Activated T-helper 2 cell treated with anti-CD3 and anti-CD28 coated beads, Interferon-gamma antibody, Interleukin-2, Interleukin-4, amounts not matched to agents 10 μg/mL and 5 μg/mL and 100 μg/mL, durations not matched to agents 14 hours and 24 hours and 36 hours (primary cell): ENCODE data around the gene MANF. TPM values are rescaled to one million over a fixed set of nuclear protein-coding genes. Genes with fewer than 3 reads are reported as not detected.
A peak's percentile ranks its signal among the peaks of the same experiment; 100 is the strongest.

Experiments
- DNase-seq: peaks from one replicate; pipeline ENCODE4 v3.0.0; 2021; ENCODE audit warnings: low spot score
- H3K27ac Mint-ChIP-seq: one replicate; pipeline ENCODE4 v1.8.0; 2021; ENCODE audit warnings: mixed read lengths
- H3K27me3 Mint-ChIP-seq: one replicate; pipeline ENCODE4 v1.8.0; 2021; ENCODE audit warnings: low read depth, mixed read lengths
- H3K36me3 Mint-ChIP-seq: one replicate; pipeline ENCODE4 v1.8.0; 2021; ENCODE audit warnings: low read depth, mixed read lengths
- H3K4me1 Mint-ChIP-seq: one replicate; pipeline ENCODE4 v1.8.0; 2021; ENCODE audit warnings: low read depth, mixed read lengths
- H3K4me3 Mint-ChIP-seq: one replicate; pipeline ENCODE4 v1.8.0; 2021; ENCODE audit warnings: low read depth, mild to moderate bottlenecking, moderate library complexity, mixed read lengths
- H3K9me3 Mint-ChIP-seq: one replicate; pipeline ENCODE4 v1.8.0; 2021; ENCODE audit warnings: mixed read lengths
- intact Hi-C: fragments of 100-400 bp; cut with micrococcal nuclease; formaldehyde crosslinking; loops from one replicate; pipeline ENCODE4 v1.15.1; 2023
- total RNA-seq: library from RNA; stranded (reverse); gene quantifications from 2 replicates; pipeline ENCODE4 v1.2.3, GENCODE V29; 2022

Gene MANF
- total RNA-seq, 1 donor from 2014 or later, result 235 TPM

DNA sequence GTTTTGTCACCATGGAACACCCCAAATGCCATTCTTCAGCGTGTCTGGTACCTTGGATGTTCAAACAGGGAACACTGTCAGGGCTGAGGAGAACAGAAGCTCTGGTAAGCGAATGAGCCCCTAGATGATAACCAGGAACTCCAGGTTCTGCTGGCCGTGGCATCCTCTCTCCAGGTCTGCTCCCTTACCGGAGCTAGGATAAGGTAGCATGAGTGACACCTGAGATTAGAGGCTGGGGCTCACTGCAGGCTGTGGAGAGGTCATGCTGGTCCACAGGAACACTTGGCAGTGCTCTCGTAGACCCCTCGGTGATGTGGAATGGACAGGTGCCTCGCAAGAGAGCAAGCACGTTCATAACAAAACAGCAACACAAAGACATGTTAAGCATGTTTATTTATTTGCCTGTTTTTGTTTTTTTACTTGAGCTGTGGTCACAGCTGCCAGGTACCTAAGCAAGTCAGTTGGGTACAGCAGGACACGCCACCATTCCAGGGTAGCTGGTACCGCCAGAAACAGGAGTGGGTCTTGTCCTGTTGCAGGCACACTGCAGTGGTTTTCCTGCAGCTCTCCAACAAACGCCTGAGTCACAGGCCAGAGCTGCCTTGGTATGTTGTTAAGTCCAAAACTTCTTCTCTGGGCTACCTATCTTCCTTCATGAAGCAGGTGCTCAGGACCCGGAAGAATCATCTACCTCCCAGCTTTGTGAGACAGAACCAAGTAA, 10.6 kb downstream of the MANF start:
- Mint-ChIP-seq H3K4me3 (no peak overlapping the region), H3K9me3 (no peaks in the 10 kb centered on the region), H3K27ac (no peak overlapping the region), H3K27me3 (no peaks in the 10 kb centered on the region), H3K4me1 (peaks cover 28% of the 10 kb centered on the region), H3K36me3 (peaks cover 58% of the 10 kb centered on the region)
- intact Hi-C loops, result no loop called here
- DNase-seq, result no peak

DNA sequence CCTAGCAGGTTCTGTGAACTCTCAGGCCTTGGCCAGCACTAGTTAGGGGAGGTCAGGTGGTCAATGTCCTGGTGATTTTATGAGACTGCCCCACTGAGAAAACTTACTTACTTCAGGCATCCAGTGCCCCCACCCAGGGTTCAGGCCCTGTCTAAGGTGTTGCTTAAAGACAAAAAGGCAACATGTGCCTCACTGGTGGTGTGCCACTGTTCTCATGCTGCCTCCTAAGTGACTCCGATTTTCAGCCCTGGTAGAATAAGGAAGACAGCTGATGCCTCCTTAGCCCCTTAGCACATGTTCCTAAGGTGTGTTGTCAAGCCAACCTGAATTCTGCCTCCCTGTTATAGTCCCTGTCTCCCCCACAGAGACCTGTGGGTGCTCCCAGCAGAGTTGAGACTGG, 11.3 kb downstream of the MANF start:
- H3K27ac Mint-ChIP-seq, result peak overlapping the region; percentile 34
- H3K36me3 Mint-ChIP-seq, result peaks cover 58% of the 10 kb centered on the region
- no peaks in the 10 kb centered on the region for H3K27me3 Mint-ChIP-seq
- peaks cover 27% of the 10 kb centered on the region for H3K4me1 Mint-ChIP-seq
- H3K4me3 Mint-ChIP-seq, result no peak overlapping the region
- H3K9me3 Mint-ChIP-seq, result no peaks in the 10 kb centered on the region
- intact Hi-C loops, result no loop called here
- no peak for DNase-seq

DNA sequence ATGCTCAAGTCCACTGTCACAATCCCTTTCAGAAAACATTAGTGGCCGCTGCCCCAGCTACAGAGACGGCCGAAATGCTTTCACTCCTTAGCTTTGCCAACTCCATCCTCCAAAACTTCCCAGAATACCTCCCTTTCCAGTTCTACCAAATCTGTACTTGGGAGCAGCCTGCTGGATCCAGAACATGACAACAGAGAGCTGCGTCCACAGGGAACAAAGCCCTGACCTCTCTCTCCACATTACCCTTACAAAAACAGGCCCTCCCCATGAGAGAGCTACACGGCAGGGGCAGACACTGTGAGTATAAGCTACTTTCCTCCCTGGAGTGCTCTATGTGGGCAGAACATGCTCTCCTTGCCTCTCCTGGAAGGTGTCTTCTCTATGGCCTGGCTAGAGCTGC, 12.3 kb downstream of the MANF start:
- no peaks in the 10 kb centered on the region for H3K27me3 Mint-ChIP-seq
- no peak for DNase-seq
- no peaks in the 10 kb centered on the region for H3K9me3 Mint-ChIP-seq
- peaks cover 29% of the 10 kb centered on the region for H3K4me1 Mint-ChIP-seq
- H3K4me3 Mint-ChIP-seq, result no peak overlapping the region
- intact Hi-C loops, result no loop called here
- H3K36me3 Mint-ChIP-seq, result peaks cover 60% of the 10 kb centered on the region
- no peak overlapping the region for H3K27ac Mint-ChIP-seq

DNA sequence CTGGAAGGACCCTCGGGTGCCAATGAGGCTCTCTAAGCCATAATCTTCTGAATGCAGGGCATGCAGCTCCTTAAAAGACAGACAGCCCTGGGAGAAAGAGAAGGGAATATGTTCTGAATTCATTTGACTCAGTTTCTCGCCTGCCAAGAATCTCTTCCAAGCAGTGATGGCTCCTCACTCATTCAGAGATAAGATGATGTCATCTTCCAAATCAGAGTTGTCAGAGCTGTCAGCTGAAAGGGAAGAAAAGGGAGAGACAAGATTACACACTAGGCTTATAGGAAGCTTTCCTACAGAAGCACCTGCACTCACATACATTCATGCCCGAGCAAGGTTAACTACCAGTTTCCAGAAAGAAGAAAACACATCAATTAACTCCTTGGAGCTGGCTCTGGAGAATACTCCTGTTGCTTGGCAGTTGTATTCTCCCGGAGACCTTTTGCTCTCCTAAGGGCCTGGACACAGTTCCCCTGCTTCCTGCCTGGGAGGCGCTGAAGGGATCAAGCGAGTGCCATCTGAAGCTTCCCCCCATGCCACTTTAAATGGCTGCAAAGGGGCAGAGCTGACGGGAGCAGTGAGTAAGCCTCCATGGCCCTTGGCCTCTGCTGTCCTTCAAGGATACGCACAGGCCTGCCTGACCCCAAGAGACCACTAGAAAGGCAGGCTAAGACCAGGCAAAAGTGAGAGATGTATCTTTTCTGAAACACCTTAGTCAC, 13.7 kb downstream of the MANF start:
- Mint-ChIP-seq H3K4me3 (no peak overlapping the region), H3K36me3 (peaks cover 56% of the 10 kb centered on the region), H3K9me3 (no peaks in the 10 kb centered on the region), H3K27ac (no peak overlapping the region), H3K27me3 (no peaks in the 10 kb centered on the region), H3K4me1 (peaks cover 29% of the 10 kb centered on the region)
- no peak for DNase-seq
- intact Hi-C loops, result no loop called here

DNA sequence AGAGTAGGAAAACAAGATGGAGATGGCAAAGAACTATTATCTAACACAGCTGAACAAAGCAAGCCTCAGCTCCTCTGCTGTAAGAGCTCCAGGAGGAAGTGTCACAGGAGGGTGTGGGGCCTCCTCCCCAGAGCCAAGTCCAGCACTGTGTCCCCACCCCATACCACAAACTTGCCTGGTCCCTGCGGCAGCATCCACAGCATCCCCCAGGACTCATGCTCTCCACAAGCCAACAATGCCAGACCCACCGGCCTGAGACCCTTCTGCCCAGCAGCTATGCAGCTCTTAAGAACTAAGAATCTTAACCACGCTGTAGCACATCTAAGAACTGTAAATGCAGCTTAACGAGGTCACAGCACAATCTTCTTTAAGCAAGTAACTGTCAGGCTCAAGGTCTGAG, 15.1 kb downstream of the MANF start:
- no peaks in the 10 kb centered on the region for H3K9me3 Mint-ChIP-seq
- no peak overlapping the region for H3K27ac Mint-ChIP-seq
- intact Hi-C loops, result no loop called here
- no peak overlapping the region for H3K4me3 Mint-ChIP-seq
- H3K4me1 Mint-ChIP-seq, result peaks cover 23% of the 10 kb centered on the region
- H3K36me3 Mint-ChIP-seq, result peaks cover 50% of the 10 kb centered on the region
- no peak for DNase-seq
- no peaks in the 10 kb centered on the region for H3K27me3 Mint-ChIP-seq

DNA sequence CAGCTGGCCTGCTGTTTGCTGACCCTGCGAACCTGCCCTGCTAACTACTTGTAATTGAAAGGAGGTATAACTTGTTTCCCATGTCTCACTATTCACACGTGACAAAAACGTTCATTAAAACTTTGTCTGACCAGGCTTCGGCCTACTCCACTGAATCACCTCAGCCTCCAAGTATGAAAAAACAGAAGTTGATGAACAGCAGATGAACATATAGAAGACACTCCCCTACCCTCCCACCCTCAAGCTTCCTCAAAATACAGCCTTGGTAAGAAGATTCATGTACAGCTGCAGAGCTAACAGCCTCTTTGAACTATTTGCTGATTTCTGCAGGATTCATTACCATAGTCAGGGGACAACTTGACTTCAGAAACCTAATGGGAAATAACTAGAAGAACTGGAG, 16.6 kb downstream of the MANF start:
- no peaks in the 10 kb centered on the region for H3K9me3 Mint-ChIP-seq
- peaks cover 48% of the 10 kb centered on the region for H3K36me3 Mint-ChIP-seq
- peaks cover 13% of the 10 kb centered on the region for H3K4me1 Mint-ChIP-seq
- DNase-seq, result no peak
- intact Hi-C loops, result no loop called here
- H3K4me3 Mint-ChIP-seq, result no peak overlapping the region
- H3K27ac Mint-ChIP-seq, result no peak overlapping the region
- no peaks in the 10 kb centered on the region for H3K27me3 Mint-ChIP-seq

DNA sequence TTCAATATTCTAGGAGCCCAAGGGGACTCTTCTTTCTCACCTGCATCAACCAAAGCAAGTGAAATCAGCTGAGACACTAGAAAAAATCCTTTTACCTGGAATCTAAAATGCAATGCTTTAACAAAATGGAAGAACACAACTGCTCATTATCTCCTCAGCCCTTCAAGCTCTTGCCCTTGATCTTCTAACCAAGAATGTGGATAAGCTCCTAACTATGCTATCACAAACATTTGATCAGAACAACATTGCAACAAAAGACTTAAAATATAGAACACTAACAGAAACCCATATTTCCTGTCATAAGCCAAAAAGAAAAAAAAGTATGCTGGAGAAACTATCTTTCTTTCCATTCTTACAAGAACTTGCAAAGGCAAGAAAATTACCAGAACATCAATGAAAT, 18.6 kb downstream of the MANF start:
- intact Hi-C loops, result no loop called here
- no peak for DNase-seq
- no peak overlapping the region for H3K4me3 Mint-ChIP-seq
- H3K9me3 Mint-ChIP-seq, result no peaks in the 10 kb centered on the region
- H3K27ac Mint-ChIP-seq, result peak overlapping the region; percentile 43
- H3K36me3 Mint-ChIP-seq, result peaks cover 43% of the 10 kb centered on the region
- no peaks in the 10 kb centered on the region for H3K27me3 Mint-ChIP-seq
- H3K4me1 Mint-ChIP-seq, result peaks cover 11% of the 10 kb centered on the region

DNA sequence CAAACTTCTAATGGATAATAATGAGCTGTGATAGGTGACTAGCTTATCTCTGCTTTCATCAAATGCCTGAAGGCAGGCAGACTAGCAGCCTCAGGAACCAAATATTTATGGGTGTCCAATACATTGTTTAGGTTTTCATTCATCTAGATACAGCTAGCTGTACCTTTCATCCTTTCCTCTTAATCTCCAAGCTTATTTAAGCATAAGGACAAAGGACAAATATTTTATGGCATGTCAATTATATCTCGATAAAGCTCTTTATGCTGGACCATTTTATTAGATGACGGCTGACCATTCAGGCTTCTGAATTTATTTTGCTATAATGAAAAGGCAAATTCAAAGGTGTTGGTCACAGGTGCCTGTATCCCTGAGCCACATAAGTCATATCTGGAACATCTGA, 22.9 kb downstream of the MANF start:
- no peaks in the 10 kb centered on the region for H3K27me3 Mint-ChIP-seq
- intact Hi-C loops, result no loop called here
- DNase-seq, result no peak
- H3K4me3 Mint-ChIP-seq, result no peak overlapping the region
- peaks cover 8% of the 10 kb centered on the region for H3K4me1 Mint-ChIP-seq
- H3K36me3 Mint-ChIP-seq, result peaks cover 60% of the 10 kb centered on the region
- no peaks in the 10 kb centered on the region for H3K9me3 Mint-ChIP-seq
- H3K27ac Mint-ChIP-seq, result no peak overlapping the region

DNA sequence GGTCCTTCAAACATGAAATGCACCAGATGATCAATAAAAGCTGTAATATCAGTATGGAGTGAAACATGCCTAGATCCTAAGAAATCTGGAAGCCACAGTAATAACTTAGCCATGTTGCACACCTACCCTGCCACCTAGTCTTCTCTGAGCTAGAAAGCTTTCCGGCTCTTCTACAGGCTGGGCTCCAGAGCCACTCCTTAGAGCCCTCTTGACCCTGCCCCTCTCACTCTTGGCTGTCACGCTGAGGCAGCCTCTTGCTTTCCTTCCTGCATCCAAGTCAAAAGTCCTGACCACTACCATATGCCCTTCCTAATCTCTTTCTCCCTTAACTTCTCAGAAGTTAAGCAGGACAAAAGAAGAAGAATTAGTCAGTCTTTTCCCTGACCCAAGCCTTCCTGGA, 23.7 kb downstream of the MANF start:
- no peak for DNase-seq

DNA sequence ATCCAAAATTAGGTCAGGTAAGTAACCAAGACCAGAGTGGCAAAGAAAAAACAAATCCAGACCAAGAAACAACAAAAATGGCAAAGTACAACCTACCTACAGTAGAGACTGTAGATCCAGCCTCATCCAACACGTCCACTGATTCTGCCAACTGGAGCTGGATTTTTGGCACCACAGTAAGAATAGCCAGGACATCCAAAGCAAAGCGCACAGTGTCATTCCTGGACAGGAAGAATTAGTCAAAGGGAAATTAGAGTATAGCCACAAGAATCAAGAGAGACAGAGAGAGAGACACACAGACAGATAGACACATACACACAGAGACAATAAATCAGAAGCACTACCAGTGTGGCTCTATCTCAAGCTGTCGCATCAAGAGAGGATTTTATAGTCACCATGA, 37.1 kb downstream of the MANF start:
- peaks cover 57% of the 10 kb centered on the region for H3K36me3 Mint-ChIP-seq
- no peak overlapping the region for H3K27ac Mint-ChIP-seq
- intact Hi-C loops, result no loop called here
- DNase-seq, result no peak
- H3K4me1 Mint-ChIP-seq, result no peaks in the 10 kb centered on the region
- H3K27me3 Mint-ChIP-seq, result no peaks in the 10 kb centered on the region
- H3K4me3 Mint-ChIP-seq, result no peak overlapping the region
- H3K9me3 Mint-ChIP-seq, result no peaks in the 10 kb centered on the region

More for the DNA sequence above, 23.7 kb downstream of the MANF start:
- intact Hi-C loops, result no loop called here
- H3K9me3 Mint-ChIP-seq, result no peaks in the 10 kb centered on the region
- no peak overlapping the region for H3K27ac Mint-ChIP-seq
- peaks cover 3% of the 10 kb centered on the region for H3K4me1 Mint-ChIP-seq
- H3K27me3 Mint-ChIP-seq, result no peaks in the 10 kb centered on the region
- no peak overlapping the region for H3K4me3 Mint-ChIP-seq
- peaks cover 61% of the 10 kb centered on the region for H3K36me3 Mint-ChIP-seq

DNA sequence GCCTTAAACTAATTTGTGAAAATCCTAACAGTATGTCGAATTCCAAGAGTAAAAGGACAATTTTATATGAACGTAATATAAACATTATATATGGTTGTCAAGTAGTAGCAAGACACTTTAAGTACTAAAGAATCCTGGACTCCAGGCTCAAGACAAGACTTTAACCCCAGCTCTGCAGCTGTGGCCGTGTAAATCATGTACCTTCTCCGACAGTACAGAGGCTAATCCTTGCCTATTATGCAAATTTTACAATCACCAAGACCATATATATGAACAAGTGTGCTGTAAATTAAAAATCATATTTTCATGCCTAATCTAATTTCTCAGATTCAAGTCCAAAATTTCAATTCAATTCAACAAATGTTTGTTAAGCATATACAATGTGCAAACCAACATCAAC, 41.8 kb downstream of the MANF start:
- Mint-ChIP-seq H3K4me3 (no peak overlapping the region), H3K4me1 (no peaks in the 10 kb centered on the region), H3K9me3 (no peaks in the 10 kb centered on the region), H3K27me3 (no peaks in the 10 kb centered on the region), H3K27ac (no peak overlapping the region), H3K36me3 (peaks cover 42% of the 10 kb centered on the region)
- DNase-seq, result no peak
- intact Hi-C loops, result no loop called here

DNA sequence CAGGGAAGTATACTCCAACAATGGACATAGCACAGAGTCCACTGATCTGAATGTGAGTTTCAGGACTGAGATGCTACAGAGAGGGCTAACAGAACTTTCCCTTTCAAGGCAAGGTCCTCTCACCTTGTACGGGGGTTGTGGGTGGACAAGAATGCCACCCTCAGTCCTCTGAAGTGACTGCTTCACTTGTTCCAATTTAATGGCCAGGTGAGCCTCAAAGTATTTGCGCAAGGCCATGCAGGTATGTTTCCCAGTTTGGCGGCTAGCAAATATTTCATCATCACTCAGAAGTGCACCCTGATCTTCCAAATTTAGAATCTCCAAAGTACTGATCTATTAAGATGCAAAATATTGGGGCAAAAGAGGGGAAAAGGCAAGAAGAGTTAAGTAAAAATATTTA, 44.0 kb downstream of the MANF start:
- H3K27me3 Mint-ChIP-seq, result no peaks in the 10 kb centered on the region
- no peak overlapping the region for H3K4me3 Mint-ChIP-seq
- intact Hi-C loops, result no loop called here
- no peak overlapping the region for H3K27ac Mint-ChIP-seq
- no peaks in the 10 kb centered on the region for H3K9me3 Mint-ChIP-seq
- no peaks in the 10 kb centered on the region for H3K4me1 Mint-ChIP-seq
- no peak for DNase-seq
- H3K36me3 Mint-ChIP-seq, result peaks cover 38% of the 10 kb centered on the region

DNA sequence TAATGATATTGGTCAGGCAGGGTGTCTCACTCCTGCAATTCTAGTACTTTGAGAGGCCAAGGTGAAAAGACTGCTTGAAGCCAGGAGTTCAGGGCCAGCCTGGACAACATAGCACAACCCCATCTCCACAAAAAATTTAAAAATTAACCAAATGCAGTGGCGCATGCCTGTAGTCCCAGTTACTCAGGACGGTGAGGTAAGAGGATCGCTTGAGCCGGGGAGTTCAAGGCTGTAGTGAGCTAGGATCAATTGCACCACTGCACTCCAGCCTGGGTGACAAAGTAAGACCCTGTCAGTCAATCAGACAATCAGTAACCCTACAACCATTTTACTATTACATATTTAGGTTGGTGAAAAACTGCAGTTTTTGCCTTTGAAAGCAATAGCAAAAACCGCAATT, 49.0 kb downstream of the MANF start:
- Mint-ChIP-seq H3K27ac (no peak overlapping the region), H3K9me3 (no peaks in the 10 kb centered on the region), H3K4me1 (peaks cover 9% of the 10 kb centered on the region), H3K4me3 (no peak overlapping the region), H3K36me3 (peaks cover 48% of the 10 kb centered on the region), H3K27me3 (no peaks in the 10 kb centered on the region)
- DNase-seq, result no peak
- intact Hi-C loops, result no loop called here
